GM12874 (cell line): ENCODE measurements around the gene RBM20.

ENCODE experiments used
- CTCF ChIP-seq: IDR thresholded peaks from 2 replicates; pipeline ENCODE4 v1.5.1; 2011; ENCODE audit warnings: low read depth, mild to moderate bottlenecking, control low read depth, low read length, moderate library complexity; ENCODE audit not compliant: insufficient read depth

Gene RBM20

GRCh38 chr10:110797416-110797815 is 153.3 kb downstream of the RBM20 start:
- no peak for TF ChIP-seq CTCF

GRCh38 chr10:110798340-110798739 is 154.2 kb downstream of the RBM20 start:
- TF ChIP-seq CTCF, result no peak

GRCh38 chr10:110802090-110802489 is 158.0 kb downstream of the RBM20 start:
- no peak for TF ChIP-seq CTCF

GRCh38 chr10:110802551-110803238 is 158.6 kb downstream of the RBM20 start:
- TF ChIP-seq CTCF, result no peak

DNA sequence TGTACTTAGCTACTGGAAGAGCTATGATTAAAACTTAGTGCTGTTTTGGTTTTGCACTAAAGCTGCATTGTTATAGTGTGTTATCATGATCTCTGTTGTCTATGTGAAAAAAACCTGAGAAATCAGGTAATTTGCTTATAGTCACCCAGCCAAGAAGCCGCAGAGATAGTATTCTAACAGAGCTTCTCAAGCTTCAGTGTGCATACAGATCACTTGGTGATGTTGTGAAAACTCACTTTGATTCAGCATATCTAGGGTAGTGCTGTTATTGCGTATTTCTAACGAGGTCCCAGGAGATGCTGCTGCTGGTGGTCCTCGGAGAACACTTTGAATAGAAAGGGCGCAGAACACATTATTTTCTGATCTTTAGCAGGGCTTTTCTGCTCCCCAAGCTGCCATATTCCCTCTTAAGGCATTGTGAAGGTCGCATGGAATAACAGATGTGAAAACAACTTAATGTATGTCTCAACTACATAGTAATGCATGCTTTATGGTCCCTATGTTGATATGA is 159.2 kb downstream of the RBM20 start:
- no peak for TF ChIP-seq CTCF

- peak; percentile 84 for TF ChIP-seq CTCF
Measured at GRCh38 chr10:110803830-110804338, 159.7 kb downstream of the RBM20 start.

GRCh38 chr10:110804376-110804775 is 160.2 kb downstream of the RBM20 start:
- no peak for TF ChIP-seq CTCF
